Neural cell (in vitro differentiated cells): Measurements from ENCODE around the gene CCKAR. TPM values are rescaled to one million over a fixed set of nuclear protein-coding genes. Genes with fewer than 3 reads are reported as not detected.

Source experiments
- H2AFZ ChIP-seq: fragments of 200-600, 300-800 bp; sonication (generic), shearing (Covaris generic); 2 replicates; pipeline ENCODE4 v1.6.0; 2014; ENCODE audit warnings: low read depth, mild to moderate bottlenecking, antibody characterized with exemption, low read length, moderate library complexity
- H3F3A ChIP-seq: fragments of 200-600 bp; shearing (Covaris generic); 2 replicates; pipeline ENCODE4 v1.6.1; 2016; ENCODE audit warnings: mild to moderate bottlenecking, moderate library complexity, mixed read lengths, antibody characterized with exemption, low read length; ENCODE audit not compliant: insufficient read depth, poor library complexity, severe bottlenecking
- H3K27ac ChIP-seq: fragments of 200-600, 300-800 bp; sonication (generic), shearing (Covaris generic); 2 replicates; pipeline ENCODE4 v1.5.1; 2014; ENCODE audit warnings: mild to moderate bottlenecking, low read length, moderate library complexity
- H3K27me3 ChIP-seq: fragments of 300-800, 200-600 bp; sonication (generic), shearing (Covaris generic); 2 replicates; pipeline ENCODE4 v1.6.0; 2014; ENCODE audit warnings: mild to moderate bottlenecking, low read depth, low read length, moderate library complexity; ENCODE audit not compliant: insufficient read depth
- H3K36me3 ChIP-seq: fragments of 300-800, 200-600 bp; sonication (generic), shearing (Covaris generic); 2 replicates; pipeline ENCODE4 v1.5.1; 2014; ENCODE audit warnings: mild to moderate bottlenecking, antibody characterized with exemption, low read length, moderate library complexity; ENCODE audit not compliant: insufficient read depth
- H3K4me2 ChIP-seq: fragments of 300-800, 200-600 bp; sonication (generic), shearing (Covaris generic); 2 replicates; pipeline ENCODE4 v1.6.0; 2014; ENCODE audit warnings: mild to moderate bottlenecking, low read length
- H3K4me3 ChIP-seq: fragments of 300-800, 200-600 bp; sonication (generic), shearing (Covaris generic); 2 replicates; pipeline ENCODE4 v1.5.1; 2014; ENCODE audit warnings: mild to moderate bottlenecking, low read length, moderate library complexity
- H3K79me2 ChIP-seq: fragments of 200-600 bp; shearing (Covaris generic); replicated peaks from 2 replicates; pipeline ENCODE4 v1.6.0; 2014; ENCODE audit warnings: mild to moderate bottlenecking, low read length, moderate library complexity; ENCODE audit not compliant: insufficient read depth
- H3K9ac ChIP-seq: fragments of 300-800, 200-600 bp; sonication (generic), shearing (Covaris generic); 2 replicates; pipeline ENCODE4 v1.6.1; 2016; ENCODE audit warnings: mild to moderate bottlenecking, low read length, mixed read lengths
- H3K9me2 ChIP-seq: fragments of 200-600 bp; shearing (Covaris generic); 2 replicates; pipeline ENCODE4 v1.6.1; 2016; ENCODE audit warnings: mild to moderate bottlenecking, low read length, mixed read lengths; ENCODE audit not compliant: insufficient read depth
- H3K9me3 ChIP-seq: fragments of 200-600, 300-800 bp; sonication (generic), shearing (Covaris generic); 2 replicates; pipeline ENCODE4 v1.6.1; 2016; ENCODE audit warnings: mild to moderate bottlenecking, mixed run types, low read length, moderate library complexity, mixed read lengths
- H4K20me1 ChIP-seq: fragments of 200-600 bp; shearing (Covaris generic); 2 replicates; pipeline ENCODE4 v1.6.1; 2016; ENCODE audit warnings: mild to moderate bottlenecking, mixed run types; ENCODE audit not compliant: insufficient read depth
- EP300 ChIP-seq: fragments of 450-650 bp; conservative IDR thresholded peaks from 2 replicates; pipeline ENCODE4 v1.6.1; 2014; ENCODE audit warnings: antibody characterized with exemption, mild to moderate bottlenecking, moderate library complexity; ENCODE audit not compliant: poor library complexity, severe bottlenecking
- EZH2 ChIP-seq: fragments of 200-600, 300-800 bp; shearing (Covaris generic), sonication (generic); IDR thresholded peaks from 2 replicates; pipeline ENCODE4 v1.6.1; 2014; ENCODE audit warnings: antibody characterized with exemption, low read length, borderline replicate concordance, mild to moderate bottlenecking; ENCODE audit not compliant: insufficient read depth, poor library complexity, severe bottlenecking
- MXI1 ChIP-seq: fragments of 450-650 bp; conservative IDR thresholded peaks from 2 replicates; pipeline ENCODE4 v1.6.1; 2014; ENCODE audit warnings: antibody characterized with exemption, mild to moderate bottlenecking; ENCODE audit not compliant: poor library complexity, severe bottlenecking
- POLR2AphosphoS5 ChIP-seq: IDR thresholded peaks from 2 replicates; pipeline ENCODE4 v1.6.1; 2012
- RAD21 ChIP-seq: fragments of 450-650 bp; conservative IDR thresholded peaks from 2 replicates; pipeline ENCODE4 v1.6.1; 2014; ENCODE audit warnings: antibody characterized with exemption, mild to moderate bottlenecking, moderate library complexity
- SMC3 ChIP-seq: fragments of 450-650 bp; conservative IDR thresholded peaks from 2 replicates; pipeline ENCODE4 v1.6.1; 2014; ENCODE audit warnings: antibody characterized with exemption, mild to moderate bottlenecking, moderate library complexity; ENCODE audit not compliant: poor library complexity
- TAF1 ChIP-seq: IDR thresholded peaks from 2 replicates; pipeline ENCODE4 v1.6.1; 2012; ENCODE audit warnings: low read depth
- polyA plus RNA-seq: library from polyadenylated mRNA; depleted of rRNA; stranded (reverse); fragments of >200 nt; gene quantifications from 2 replicates; pipeline ENCODE4 v1.2.3, GENCODE V29; 2014
- TF ChIP-seq, protein P1 (sequence below): fragments of 450-650 bp; IDR thresholded peaks from 2 replicates; pipeline ENCODE4 v1.5.1; 2014; ENCODE audit warnings: antibody characterized with exemption, mild to moderate bottlenecking, moderate library complexity; ENCODE audit not compliant: poor library complexity, severe bottlenecking
- TF ChIP-seq, protein P2 (sequence below): IDR thresholded peaks from 2 replicates; pipeline ENCODE4 v1.6.1; 2012; ENCODE audit warnings: borderline replicate concordance

Gene CCKAR
- polyA plus RNA-seq, 1 donor from 2014 or later, result not detected

DNA sequence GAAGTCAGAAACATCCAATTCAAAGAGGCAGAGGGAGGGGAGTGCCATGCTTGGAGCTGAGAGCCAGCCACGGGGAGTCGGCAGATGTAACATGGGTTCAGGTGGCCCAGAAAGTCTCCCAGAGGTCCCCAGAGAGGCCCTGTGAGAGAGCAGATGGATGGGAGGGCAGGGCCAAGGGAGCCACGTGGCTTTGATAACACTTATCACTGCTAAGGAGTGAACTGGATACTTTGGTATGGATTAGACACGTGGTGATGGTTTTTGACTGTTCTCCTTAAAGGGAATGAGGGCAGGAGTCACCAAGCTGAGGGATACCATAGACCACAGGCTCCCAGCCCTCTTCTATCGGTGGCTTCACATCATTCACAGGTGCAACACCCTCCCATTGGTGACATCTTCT is 13.7 kb downstream of the CCKAR start:
- Histone ChIP-seq H2AFZ (no peak overlapping the region), H3K27me3 (no peaks in the 10 kb centered on the region), H3K27ac (no peak overlapping the region), H3K36me3 (no peaks in the 10 kb centered on the region), H3K79me2 (no peaks in the 10 kb centered on the region), H3K9me2 (no peaks in the 10 kb centered on the region), H3K4me3 (no peak overlapping the region), H3K9ac (no peak overlapping the region), H3K4me2 (no peak overlapping the region), H3F3A (no peaks in the 10 kb centered on the region), H3K9me3 (no peaks in the 10 kb centered on the region), H4K20me1 (no peaks in the 10 kb centered on the region)
- no peak for TF ChIP-seq EP300
- no peak for TF ChIP-seq POLR2AphosphoS5
- no peak for TF ChIP-seq MXI1
- TF ChIP-seq RAD21, result no peak
- TF ChIP-seq, protein P1, sequence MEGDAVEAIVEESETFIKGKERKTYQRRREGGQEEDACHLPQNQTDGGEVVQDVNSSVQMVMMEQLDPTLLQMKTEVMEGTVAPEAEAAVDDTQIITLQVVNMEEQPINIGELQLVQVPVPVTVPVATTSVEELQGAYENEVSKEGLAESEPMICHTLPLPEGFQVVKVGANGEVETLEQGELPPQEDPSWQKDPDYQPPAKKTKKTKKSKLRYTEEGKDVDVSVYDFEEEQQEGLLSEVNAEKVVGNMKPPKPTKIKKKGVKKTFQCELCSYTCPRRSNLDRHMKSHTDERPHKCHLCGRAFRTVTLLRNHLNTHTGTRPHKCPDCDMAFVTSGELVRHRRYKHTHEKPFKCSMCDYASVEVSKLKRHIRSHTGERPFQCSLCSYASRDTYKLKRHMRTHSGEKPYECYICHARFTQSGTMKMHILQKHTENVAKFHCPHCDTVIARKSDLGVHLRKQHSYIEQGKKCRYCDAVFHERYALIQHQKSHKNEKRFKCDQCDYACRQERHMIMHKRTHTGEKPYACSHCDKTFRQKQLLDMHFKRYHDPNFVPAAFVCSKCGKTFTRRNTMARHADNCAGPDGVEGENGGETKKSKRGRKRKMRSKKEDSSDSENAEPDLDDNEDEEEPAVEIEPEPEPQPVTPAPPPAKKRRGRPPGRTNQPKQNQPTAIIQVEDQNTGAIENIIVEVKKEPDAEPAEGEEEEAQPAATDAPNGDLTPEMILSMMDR, result no peak
- TF ChIP-seq, protein P2, sequence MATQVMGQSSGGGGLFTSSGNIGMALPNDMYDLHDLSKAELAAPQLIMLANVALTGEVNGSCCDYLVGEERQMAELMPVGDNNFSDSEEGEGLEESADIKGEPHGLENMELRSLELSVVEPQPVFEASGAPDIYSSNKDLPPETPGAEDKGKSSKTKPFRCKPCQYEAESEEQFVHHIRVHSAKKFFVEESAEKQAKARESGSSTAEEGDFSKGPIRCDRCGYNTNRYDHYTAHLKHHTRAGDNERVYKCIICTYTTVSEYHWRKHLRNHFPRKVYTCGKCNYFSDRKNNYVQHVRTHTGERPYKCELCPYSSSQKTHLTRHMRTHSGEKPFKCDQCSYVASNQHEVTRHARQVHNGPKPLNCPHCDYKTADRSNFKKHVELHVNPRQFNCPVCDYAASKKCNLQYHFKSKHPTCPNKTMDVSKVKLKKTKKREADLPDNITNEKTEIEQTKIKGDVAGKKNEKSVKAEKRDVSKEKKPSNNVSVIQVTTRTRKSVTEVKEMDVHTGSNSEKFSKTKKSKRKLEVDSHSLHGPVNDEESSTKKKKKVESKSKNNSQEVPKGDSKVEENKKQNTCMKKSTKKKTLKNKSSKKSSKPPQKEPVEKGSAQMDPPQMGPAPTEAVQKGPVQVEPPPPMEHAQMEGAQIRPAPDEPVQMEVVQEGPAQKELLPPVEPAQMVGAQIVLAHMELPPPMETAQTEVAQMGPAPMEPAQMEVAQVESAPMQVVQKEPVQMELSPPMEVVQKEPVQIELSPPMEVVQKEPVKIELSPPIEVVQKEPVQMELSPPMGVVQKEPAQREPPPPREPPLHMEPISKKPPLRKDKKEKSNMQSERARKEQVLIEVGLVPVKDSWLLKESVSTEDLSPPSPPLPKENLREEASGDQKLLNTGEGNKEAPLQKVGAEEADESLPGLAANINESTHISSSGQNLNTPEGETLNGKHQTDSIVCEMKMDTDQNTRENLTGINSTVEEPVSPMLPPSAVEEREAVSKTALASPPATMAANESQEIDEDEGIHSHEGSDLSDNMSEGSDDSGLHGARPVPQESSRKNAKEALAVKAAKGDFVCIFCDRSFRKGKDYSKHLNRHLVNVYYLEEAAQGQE, result no peak
- no peak for TF ChIP-seq TAF1
- TF ChIP-seq EZH2, result no peak
- TF ChIP-seq SMC3, result no peak

DNA sequence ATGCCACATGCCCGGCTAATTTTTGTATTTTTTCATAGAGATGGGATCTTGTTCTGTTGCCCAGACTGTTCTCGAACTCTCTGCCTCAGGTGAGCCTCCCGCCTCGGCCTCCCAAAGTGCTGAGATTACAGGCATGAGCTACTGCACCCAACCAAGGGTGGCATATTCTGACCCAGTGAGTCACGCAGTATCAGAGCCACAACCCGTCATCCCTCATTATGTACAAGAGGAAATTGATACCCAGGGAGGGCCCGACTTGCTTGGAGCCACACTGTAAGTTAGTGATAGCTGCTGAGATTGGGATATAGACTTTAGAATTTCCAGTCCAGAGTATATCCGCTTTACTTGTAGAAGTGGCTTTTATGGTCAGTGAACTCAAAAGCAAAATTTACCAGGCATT is 14.6 kb downstream of the CCKAR start:
- H3F3A ChIP-seq, result no peaks in the 10 kb centered on the region
- H2AFZ ChIP-seq, result no peak overlapping the region
- H3K27me3 ChIP-seq, result no peaks in the 10 kb centered on the region
- H3K9me2 ChIP-seq, result no peaks in the 10 kb centered on the region
- H3K4me2 ChIP-seq, result no peak overlapping the region
- no peaks in the 10 kb centered on the region for H3K79me2 ChIP-seq
- no peaks in the 10 kb centered on the region for H3K9me3 ChIP-seq
- no peaks in the 10 kb centered on the region for H4K20me1 ChIP-seq
- no peaks in the 10 kb centered on the region for H3K36me3 ChIP-seq
- H3K9ac ChIP-seq, result no peak overlapping the region
- H3K27ac ChIP-seq, result no peak overlapping the region
- TF ChIP-seq POLR2AphosphoS5 (no peak), EP300 (no peak), EZH2 (no peak), RAD21 (no peak), SMC3 (no peak), MXI1 (no peak), TAF1 (no peak)
- TF ChIP-seq, protein P2, result no peak
- TF ChIP-seq, protein P1, result no peak
- H3K4me3 ChIP-seq, result no peak overlapping the region
